GM19351 (cell line): ENCODE measurements around the gene FANCG.
A peak's percentile ranks its signal among the peaks of the same experiment; 100 is the strongest.

Source experiments
- ATAC-seq: cut with Tn5 transposase; IDR thresholded peaks from one replicate; pipeline ENCODE4 v1.9.1; 2021; ENCODE audit warnings: mild to moderate bottlenecking, moderate library complexity; ENCODE audit not compliant: unreplicated experiment

The FANCG gene

DNA sequence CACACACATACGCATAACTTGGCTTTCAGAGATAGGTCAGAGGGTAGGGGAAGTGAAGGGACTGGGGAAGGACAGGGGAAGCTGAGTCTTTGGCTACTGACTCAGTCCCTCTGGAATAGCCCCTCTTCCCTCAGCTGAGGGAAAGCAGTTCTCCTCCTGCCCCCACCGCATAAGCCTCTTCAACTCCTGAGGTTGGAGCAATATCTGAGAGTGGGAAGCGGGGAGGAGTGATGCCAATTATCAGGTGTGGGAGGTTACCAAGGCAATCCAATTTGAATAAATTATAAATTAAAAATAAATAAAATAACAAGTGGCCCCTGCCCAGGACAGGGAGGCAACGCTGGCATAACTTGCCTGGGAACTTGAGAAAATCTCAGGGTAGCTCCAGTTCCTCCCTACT is 24.8 kb upstream of the FANCG start:
- ATAC-seq: no peak

DNA sequence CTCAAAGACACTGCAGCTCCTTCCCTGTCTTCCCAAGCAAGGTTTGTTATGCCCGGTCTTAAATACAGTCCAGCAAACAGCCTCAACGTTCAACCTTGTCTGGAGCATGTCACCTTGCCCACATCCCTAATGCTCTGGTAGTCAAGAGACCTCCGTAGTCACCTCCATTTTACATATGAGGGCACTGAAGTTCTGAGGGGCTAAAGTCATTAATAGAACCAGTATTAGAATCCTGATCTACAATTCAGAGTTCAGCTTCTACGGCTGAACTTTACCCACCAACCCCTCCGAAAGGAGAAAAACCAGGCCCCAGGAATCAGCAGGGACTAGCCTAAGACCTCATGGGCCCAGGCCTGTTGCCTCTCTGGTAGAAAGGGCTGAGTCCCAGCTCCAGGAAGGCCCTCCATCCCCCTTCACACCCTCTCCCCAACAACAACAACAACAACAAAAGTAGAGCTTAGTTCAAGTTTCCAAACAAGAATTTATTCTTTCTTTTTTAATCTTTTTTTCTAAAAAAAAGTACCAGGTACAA is 24.0 kb upstream of the FANCG start:
- no peak for ATAC-seq

DNA sequence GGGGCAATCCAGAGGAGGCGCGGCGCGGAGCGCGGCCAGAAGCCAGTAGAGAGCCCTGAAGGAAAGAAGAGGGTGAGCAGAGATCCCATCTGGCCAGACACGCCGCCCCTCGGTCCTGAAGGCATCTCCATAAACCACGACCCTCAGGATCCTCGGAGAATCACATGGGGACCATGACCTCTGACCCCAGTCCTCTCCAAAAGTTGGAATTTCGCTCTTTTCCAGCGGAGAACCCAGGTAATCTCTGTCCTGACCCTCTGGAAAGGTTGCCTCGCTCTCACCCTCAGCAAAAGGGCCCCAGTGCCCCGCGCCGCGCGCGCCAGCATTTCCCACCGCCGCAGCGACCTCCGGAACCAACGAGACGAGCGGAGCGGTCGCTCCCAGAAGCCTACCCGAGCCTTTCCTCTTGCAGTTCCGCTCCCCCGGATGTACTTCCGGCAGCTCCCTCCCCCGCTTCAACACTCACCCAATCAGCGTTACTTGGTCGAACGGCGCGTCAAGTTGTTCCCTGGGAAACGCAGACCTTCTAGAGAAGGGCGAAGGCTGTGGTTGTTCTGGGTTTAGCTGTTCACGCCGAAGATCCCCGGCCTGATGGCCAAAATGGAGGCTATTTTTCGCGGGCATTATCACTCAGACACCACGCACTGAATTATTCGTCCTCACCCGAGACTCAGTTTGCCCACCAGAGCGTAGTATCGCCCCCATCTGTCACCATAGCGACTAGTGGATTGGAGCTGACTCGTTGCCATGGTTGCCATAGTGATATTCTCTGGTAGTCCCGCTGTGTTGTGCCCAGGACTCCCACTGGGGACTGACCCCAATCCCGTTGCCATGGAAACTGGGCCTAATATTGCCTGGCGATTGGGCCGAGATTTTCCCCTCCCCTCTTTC is 23.3 kb upstream of the FANCG start, which contains the start of gene STOML2:
STOML2 (minus strand) TSS at position 363 of the 891 bp plus-strand sequence; CDS start at position 326, 37 bp downstream.
- peak; percentile 98 for ATAC-seq

DNA sequence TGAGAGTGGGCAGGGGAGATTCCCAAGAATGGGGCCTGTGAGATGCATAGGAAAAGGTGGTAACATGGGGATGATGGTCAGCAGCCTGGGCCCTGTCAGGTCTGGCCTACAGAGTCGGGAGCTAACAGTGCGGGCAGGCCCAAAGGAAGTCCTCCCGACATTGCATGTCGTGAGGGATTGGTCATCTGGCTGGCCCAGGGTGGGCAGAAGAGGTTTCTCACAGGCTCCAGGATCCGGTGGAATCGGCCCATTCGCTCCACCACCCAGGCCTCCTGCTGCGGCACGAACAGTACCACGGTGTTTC is 22.7 kb upstream of the FANCG start:
- no peak for ATAC-seq

DNA sequence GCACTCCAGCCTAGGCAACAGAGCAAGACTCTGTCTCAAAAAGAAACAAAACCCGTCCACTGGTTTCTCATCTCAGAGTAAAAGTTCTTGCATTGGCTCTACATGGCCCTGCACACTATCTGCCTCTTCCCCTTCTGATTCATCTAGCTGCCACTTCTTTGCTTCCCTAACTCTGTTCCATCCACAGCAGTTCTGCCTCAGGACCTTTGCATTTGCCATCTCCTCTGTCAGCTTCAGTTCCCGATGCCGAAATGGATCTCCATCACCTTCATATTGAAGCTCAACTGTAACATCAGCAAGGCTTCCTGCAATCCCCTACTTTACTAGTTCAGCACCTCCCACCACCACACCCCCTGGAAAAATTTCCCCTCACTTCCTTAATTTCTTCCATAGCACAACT is 17.8 kb upstream of the FANCG start:
- ATAC-seq: no peak

DNA sequence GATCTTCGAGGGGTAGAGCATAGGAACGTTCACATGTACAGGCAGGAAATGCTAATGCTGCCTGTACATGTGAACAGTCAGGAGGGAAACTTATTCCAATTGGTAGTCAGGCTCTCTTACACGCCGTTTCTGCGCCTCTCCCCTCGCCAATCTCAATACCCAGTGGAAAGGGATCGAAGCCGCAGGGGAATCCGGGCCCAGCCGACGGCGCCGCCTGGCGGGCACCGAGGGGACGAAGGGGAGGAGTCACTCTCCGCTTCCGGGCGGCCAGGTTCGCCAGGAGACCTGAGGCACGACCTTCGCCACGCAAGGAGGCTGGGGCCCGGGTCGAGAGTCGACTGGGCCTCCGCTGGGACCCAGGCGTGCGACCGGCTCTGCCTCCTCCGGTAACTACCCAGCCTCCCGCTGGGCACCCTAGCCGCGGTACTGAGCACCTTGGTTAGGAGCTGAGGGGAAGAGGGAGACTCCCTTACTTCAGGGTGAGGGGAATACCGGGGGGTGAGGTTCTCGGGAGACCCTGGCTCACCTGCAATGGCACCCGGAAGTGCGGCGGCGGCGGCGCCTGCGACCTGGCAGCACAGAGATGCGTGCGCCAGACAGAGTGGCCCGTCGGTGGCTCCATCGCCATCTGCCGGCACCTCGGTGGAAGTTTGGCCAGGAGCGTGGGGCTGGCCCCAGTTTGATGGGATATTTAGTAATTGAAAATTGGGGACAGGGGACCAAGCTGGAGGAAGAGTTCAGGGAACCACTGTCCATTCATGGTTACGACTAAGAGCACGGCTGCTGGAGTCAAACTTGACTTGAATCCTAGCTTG is 16.5 kb upstream of the FANCG start, which contains the start of gene PIGO:
PIGO (minus strand) TSS at position 557 of the 815 bp plus-strand sequence. CDS start 1,026 bp downstream, outside the sequence.
- ATAC-seq: peak; percentile 86

DNA sequence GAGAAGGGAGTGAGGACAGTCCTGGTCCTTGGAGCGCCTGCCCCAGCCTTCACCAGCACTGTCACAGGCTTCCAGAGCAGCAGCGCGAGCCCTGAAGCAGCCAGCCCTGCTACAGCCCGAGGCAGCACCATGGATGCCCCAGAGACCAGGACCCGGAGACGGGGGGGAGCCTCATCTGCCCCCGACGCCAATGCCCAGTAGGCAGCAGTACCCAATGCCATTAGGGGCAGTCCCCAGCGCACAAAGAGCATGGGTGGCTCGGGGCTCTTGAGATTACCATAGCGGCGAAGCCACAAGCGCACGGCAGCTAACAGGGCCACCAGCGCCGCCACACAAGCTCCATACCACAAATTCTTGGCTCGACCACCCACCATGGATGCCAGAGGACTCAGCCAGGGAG is 11.8 kb upstream of the FANCG start:
- ATAC-seq: no peak

DNA sequence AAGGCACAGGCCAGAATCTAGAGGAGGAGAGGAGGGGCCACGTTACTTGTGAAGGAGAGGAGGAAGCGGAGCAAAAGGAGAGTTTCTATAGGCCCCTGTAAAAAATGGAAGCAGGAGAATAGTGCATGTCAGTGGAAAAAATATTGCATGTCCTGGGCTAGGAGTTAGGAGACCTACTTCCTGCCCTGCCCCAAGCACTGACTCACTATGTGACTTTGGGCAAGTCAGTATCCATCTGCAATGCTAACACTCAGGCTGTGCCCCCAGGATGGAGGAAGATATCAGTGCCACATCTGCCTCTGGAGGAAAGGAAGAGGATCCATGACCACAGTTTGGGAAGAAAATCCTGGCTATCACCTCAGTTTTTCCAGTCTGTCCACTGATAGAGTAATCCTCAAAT is 9.7 kb upstream of the FANCG start:
- ATAC-seq: no peak

DNA sequence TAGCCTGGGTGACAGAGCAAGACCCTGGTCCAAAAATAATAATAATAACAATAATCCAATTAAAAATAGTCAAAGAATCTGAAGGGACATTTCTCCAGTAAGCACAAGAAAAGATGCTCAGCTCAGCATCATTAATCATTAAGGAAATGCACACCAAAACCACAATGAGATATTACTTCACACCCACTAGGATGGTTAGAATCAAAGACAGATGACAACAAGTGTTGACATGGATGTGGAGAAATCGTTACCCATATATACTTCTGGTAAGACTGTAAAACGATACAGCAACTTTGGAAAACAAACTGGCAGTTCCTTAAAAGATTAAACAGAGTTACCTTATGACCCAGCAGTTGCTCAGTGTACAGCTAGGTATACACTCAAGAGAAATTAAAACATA is 5.3 kb upstream of the FANCG start:
- ATAC-seq: no peak

DNA sequence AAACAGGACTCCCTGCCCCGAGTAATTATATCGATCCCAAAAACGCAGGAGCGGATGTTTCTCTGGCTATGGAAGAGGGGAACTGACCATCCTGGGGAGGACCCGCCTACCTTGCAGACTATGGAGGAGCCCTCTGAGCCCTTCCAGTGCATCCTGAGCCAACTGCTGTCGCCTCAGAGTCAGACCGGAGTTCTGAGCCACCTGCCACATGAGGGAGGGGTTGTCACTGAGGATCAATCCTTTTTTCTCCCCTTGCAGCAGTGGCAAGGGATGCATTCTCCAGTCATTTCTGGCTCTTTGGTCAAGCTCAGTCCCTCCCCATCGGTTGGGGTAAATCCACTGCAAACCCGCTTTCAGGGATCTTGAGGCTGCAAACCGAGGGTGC is 709 bp downstream of the FANCG start:
- ATAC-seq: peak; percentile 1

DNA sequence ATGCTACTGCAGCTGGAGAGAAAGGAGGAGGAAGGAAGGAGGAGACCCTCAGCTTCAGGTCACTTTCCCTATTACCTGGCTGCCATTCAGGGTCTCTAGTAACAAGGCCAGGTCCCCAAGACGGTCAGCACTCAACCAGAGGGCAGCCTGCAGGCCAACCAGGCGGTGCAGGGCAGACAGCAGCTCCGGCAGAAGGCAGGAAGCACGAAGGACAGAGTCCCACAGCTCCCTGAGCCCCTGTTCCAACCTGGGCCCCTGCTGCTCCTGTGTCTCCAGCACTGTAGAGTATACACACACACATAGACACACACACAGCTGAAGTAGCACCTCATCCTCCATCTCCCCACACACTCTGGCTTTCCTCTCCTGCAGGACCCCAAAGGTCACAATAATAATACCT is 1.7 kb downstream of the FANCG start:
- no peak for ATAC-seq

DNA sequence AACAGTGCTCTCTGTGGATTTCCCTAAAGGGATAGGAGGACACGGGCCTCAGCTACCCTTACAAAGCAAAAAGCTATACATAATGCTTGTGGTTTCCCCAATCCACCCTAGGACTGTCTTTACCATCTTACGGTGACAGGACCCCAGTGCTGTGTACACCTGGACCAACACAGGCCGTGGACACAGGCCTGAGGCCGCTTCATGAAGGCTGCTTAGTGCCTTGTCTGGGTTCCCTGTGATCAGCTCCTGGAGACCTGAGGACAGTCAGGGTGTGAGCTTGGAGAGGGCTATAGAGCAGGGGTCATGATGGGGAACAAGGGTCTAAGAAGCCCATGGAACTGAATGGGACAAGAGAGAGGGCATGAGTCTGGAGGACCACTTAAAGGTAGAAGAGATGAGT is 2.9 kb downstream of the FANCG start:
- ATAC-seq: no peak

DNA sequence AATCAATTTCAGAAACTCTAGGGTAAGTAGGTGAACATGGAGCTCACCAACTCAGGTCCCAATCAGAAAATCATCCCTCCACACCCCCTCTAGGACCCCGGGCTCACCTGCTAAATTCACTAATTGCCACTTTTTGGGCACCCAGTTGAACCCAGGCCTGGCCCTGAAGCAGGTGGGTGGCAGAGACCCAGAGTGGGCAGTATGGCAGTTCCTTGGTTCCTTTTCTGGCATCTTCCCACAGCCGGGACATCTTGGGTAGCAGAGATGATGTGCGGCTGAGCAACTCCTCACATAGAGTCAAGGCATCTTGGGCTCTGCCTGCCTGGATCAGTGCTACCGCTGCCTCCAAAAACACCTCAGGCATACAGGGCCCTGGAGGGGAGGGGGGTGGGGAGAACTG is 4.4 kb downstream of the FANCG start:
- no peak for ATAC-seq

DNA sequence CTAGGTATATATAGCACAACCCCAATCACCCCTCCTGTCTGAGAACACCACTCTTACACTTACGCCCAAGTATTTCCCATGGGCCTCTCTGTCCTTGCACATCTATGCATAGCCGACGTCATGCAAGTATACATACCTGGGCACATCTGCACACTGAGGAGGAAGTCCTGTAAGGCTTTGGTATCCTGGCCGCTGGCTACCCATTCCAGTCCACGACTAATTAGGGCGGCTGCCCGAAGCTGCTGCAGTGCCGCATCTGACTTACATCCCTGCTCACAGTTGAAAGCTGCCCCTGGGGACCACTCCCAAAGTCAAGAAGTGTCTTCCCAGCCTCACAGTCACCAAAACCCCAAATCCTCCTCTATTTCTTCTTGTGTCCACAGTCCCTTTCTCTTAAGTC is 5.0 kb downstream of the FANCG start:
- ATAC-seq: no peak

DNA sequence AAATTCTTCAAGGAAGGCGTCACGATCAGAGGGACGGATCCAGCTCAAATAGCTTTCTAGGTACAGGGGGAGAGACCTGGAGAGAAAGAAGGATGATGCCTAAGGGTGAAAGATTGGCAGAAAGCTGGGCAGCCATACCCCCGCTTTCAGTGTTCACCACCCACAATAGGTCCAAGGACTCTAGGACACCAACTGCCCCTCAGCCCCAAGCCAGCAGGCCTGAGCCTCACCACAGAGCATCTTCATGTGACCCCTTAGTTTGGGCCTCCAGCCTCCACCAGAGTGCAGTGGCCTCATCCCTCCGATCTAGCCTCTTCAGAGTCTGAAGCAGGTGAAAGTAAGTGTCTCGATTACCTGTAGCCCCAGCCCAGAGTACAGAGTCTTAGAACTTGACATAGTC is 5.6 kb downstream of the FANCG start:
- no peak for ATAC-seq

DNA sequence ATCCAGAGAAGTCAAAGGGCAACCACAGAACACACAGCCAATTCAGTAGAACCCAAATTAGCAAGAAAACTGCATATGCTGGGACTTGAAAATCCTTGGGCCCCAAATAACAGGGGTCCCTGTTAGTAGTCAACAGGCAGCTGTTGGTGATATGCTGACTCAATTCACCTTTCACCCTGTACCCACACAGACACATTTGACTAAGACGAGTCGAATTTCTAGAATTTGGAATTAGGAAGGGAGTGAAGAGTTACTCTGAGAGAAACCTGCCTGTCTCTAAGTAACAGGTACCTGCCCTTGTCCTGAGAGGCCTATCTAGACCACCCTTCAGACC is 6.5 kb downstream of the FANCG start:
- ATAC-seq: no peak

DNA sequence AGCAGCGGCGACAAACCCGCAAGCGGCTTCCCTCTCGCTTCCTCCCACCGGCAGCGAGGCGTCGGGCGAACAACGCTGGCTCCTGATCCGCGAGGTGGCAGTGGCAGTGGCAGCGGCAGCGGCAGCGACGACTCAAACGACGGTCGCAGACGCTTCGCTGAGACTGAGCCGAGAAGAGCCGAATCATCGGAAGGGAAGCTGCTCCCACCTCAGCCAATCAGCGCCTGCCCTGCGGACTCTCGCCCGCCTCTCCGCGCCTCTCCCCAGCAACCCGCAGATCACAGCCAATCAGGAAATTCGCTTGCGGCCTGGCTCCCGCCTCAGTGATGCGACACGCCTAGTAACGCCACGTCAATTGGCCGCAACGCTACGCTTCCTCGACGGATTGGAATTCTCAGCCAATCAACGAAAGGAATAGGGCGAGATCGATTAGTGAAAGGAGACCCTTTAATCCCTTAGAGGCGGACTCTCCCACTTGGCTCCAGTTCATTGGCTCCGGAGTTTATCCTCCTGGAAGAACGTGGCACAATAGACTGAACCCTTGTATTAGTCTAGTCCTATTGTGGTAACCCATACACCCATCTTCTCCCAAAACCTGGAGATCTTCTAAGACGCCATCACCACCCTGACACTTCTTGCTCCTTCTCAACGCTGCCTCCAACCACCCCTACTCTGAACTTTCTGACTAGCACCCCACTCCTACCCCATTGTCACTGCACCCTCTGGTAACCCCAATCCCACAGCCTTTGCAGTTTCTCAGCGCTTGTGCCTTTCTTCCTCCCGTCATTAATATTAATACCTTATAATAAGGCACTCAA is 7.1 kb downstream of the FANCG start, which contains the start of gene VCP:
VCP (minus strand) TSS at position 165 of the 818 bp plus-strand sequence. CDS start 272 bp downstream, outside the sequence.
- ATAC-seq: peak; percentile 84

DNA sequence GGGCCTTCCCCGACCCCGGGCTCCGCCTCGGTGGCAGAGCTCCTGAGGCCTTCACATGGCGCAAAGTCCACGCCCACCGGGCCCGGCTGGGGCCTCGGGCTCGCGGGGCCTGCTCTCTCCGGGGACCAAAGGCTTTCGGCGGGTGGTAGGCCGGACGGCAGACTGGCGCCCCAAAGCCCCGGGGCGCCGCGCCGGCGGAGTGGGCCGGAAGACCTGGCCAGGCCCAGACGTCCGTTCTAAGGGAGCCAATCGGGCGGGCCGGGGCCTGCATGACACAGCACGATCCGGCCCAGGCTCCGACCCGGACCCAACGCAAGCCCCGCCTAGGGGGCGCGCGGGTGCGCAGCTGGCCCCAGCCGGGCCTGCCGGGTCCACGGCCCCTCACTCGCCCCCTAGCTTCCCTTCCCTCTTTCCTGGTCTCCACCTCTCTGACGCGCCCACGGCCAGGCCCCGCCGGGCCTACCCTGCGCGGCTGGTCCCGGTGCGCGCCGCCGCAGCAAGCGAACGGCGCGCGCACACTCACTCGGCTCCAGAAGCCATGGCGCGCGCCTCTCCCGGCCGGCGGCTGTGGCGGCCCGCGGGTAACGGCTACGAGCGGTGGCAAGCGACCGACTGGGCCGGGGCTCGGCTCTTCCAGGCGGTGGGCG is 7.8 kb downstream of the FANCG start:
- ATAC-seq: peak; percentile 53

DNA sequence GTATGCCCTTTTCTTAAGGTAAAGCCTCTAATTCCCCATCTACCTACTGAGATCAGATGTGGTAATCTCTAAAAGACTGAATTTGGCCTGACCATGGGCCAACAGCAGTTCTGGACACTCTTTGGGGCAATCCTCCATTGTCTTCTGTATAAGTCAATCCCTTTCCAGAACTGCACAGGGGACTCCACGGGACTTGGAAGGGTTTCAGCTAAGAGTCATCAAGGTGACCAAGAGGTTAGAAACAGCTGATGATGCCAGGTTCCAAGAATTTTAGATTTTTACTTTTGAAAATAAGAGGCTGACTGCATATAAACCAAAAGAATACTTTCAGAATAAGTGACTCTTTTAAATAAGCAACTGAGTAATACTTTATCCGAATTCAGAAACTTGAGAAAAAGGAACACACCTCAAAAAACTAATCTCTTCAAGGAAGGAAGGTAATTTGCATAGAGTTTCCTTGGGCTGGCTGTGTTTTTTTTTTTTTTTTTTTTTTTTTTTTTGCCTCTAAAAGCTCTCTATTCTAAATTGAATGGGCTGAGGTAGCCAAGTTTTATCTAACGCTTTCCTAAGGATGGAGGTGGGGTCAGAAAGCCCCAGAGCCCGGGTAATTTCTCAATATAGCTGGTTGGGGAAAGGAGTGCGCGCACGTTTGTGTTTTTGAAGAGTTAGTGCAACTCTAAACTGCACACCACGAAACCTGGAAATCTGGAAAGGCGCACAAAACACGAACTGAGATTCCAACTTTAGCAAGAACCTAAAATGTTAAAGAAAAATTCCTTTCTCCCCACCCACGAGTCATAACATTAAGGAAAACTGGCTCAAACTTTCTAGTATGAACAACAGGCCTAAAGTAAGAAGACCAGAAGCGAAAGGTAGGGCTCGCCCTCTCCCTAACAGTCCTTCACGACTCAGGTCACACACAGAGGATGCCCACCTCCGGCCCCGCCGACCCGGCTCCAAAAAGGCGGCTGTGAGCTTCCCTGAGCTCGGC is 8.6 kb downstream of the FANCG start:
- ATAC-seq: no peak
